Neuron (in vitro differentiated cells): Measurements from ENCODE around the gene ZNF275.
"Not testable (repeated sequence)": the region's sequence is repeated elsewhere in the genome, so short reads cannot be mapped to it uniquely, and the experiment has no call there.

ENCODE experiments used
- H2AFZ ChIP-seq: one replicate; pipeline ENCODE4 v1.6.1; 2013; ENCODE audit warnings: low read depth, mild to moderate bottlenecking, inconsistent platforms, low read length, moderate library complexity
- H3K27me3 ChIP-seq: one replicate; pipeline ENCODE4 v1.6.1; 2013; ENCODE audit warnings: low read length; ENCODE audit not compliant: insufficient read depth
- H3K36me3 ChIP-seq: one replicate; pipeline ENCODE4 v1.6.1; 2013; ENCODE audit warnings: low read length; ENCODE audit not compliant: insufficient read depth
- H3K4me1 ChIP-seq: one replicate; pipeline ENCODE4 v1.6.1; 2013; ENCODE audit warnings: low read length; ENCODE audit not compliant: insufficient read depth
- H3K4me3 ChIP-seq: 2 replicates; pipeline ENCODE4 v1.5.1; 2013; ENCODE audit warnings: mild to moderate bottlenecking, low read length, moderate library complexity
- H3K9me3 ChIP-seq: one replicate; pipeline ENCODE4 v1.6.1; 2013; ENCODE audit warnings: low read length

ZNF275 gene

GRCh38 chrX:153378607-153379006 is 44.7 kb downstream of the ZNF275 start:
- no peaks in the 10 kb centered on the region for H3K9me3 ChIP-seq
- no peak overlapping the region for H2AFZ ChIP-seq
- H3K27me3 ChIP-seq, result peaks cover 4% of the 10 kb centered on the region
- no peak overlapping the region for H3K4me3 ChIP-seq
- peaks cover 2% of the 10 kb centered on the region for H3K4me1 ChIP-seq
- no peaks in the 10 kb centered on the region for H3K36me3 ChIP-seq

- H3K4me3 ChIP-seq, result no peak overlapping the region
- no peaks in the 10 kb centered on the region for H3K9me3 ChIP-seq
- no peaks in the 10 kb centered on the region for H3K27me3 ChIP-seq
- H3K4me1 ChIP-seq, result peaks cover 2% of the 10 kb centered on the region
- no peak overlapping the region for H2AFZ ChIP-seq
- no peaks in the 10 kb centered on the region for H3K36me3 ChIP-seq
Observed at GRCh38 chrX:153379508-153379907, 45.6 kb downstream of the ZNF275 start.

- H3K4me1 ChIP-seq, result peaks cover 2% of the 10 kb centered on the region
- H3K27me3 ChIP-seq, result no peaks in the 10 kb centered on the region
- H3K4me3 ChIP-seq, result no peak overlapping the region
- no peaks in the 10 kb centered on the region for H3K9me3 ChIP-seq
- no peak overlapping the region for H2AFZ ChIP-seq
- no peaks in the 10 kb centered on the region for H3K36me3 ChIP-seq
Observed at GRCh38 chrX:153379971-153380581, 46.1 kb downstream of the ZNF275 start.

- peaks cover 2% of the 10 kb centered on the region for H3K4me1 ChIP-seq
- no peak overlapping the region for H3K4me3 ChIP-seq
- H2AFZ ChIP-seq, result no peak overlapping the region
- H3K9me3 ChIP-seq, result no peaks in the 10 kb centered on the region
- no peaks in the 10 kb centered on the region for H3K36me3 ChIP-seq
- no peaks in the 10 kb centered on the region for H3K27me3 ChIP-seq
Observed at GRCh38 chrX:153380691-153381090, 46.7 kb downstream of the ZNF275 start.

GRCh38 chrX:153381684-153382532 is 48.0 kb downstream of the ZNF275 start:
- no peak overlapping the region for H3K4me3 ChIP-seq
- no peak overlapping the region for H2AFZ ChIP-seq
- no peaks in the 10 kb centered on the region for H3K27me3 ChIP-seq
- H3K9me3 ChIP-seq, result no peaks in the 10 kb centered on the region
- peaks cover 2% of the 10 kb centered on the region for H3K4me1 ChIP-seq
- no peaks in the 10 kb centered on the region for H3K36me3 ChIP-seq

GRCh38 chrX:153382563-153383482 is 48.9 kb downstream of the ZNF275 start:
- no peaks in the 10 kb centered on the region for H3K36me3 ChIP-seq
- H3K27me3 ChIP-seq, result no peaks in the 10 kb centered on the region
- no peaks in the 10 kb centered on the region for H3K9me3 ChIP-seq
- no peak overlapping the region for H3K4me3 ChIP-seq
- peaks cover 2% of the 10 kb centered on the region for H3K4me1 ChIP-seq
- no peak overlapping the region for H2AFZ ChIP-seq

GRCh38 chrX:153384390-153384789 is 50.4 kb downstream of the ZNF275 start:
- H3K9me3 ChIP-seq, result no peaks in the 10 kb centered on the region
- no peaks in the 10 kb centered on the region for H3K27me3 ChIP-seq
- H3K4me3 ChIP-seq, result no peak overlapping the region
- no peaks in the 10 kb centered on the region for H3K36me3 ChIP-seq
- H2AFZ ChIP-seq, result no peak overlapping the region
- H3K4me1 ChIP-seq, result peaks cover 2% of the 10 kb centered on the region

GRCh38 chrX:153384973-153385372 is 51.0 kb downstream of the ZNF275 start:
- H3K4me1 ChIP-seq, H3K4me3 ChIP-seq, H3K36me3 ChIP-seq, H3K27me3 ChIP-seq, H2AFZ ChIP-seq, H3K9me3 ChIP-seq: not testable (repeated sequence)

GRCh38 chrX:153386097-153386496 is 52.1 kb downstream of the ZNF275 start:
- no peaks in the 10 kb centered on the region for H3K9me3 ChIP-seq
- H2AFZ ChIP-seq, result no peak overlapping the region
- H3K27me3 ChIP-seq, result no peaks in the 10 kb centered on the region
- no peak overlapping the region for H3K4me3 ChIP-seq
- no peaks in the 10 kb centered on the region for H3K36me3 ChIP-seq
- peaks cover 2% of the 10 kb centered on the region for H3K4me1 ChIP-seq

GRCh38 chrX:153387345-153387744 is 53.4 kb downstream of the ZNF275 start:
- Histone ChIP-seq H3K9me3 (no peaks in the 10 kb centered on the region), H3K27me3 (no peaks in the 10 kb centered on the region), H2AFZ (no peak overlapping the region), H3K4me1 (peaks cover 1% of the 10 kb centered on the region), H3K4me3 (no peak overlapping the region), H3K36me3 (no peaks in the 10 kb centered on the region)

- no peak overlapping the region for H3K4me3 ChIP-seq
- no peak overlapping the region for H2AFZ ChIP-seq
- no peaks in the 10 kb centered on the region for H3K36me3 ChIP-seq
- no peaks in the 10 kb centered on the region for H3K4me1 ChIP-seq
- H3K9me3 ChIP-seq, result no peaks in the 10 kb centered on the region
- H3K27me3 ChIP-seq, result no peaks in the 10 kb centered on the region
Observed at GRCh38 chrX:153387987-153388721, 54.2 kb downstream of the ZNF275 start.

- Histone ChIP-seq H3K27me3 (no peaks in the 10 kb centered on the region), H2AFZ (no peak overlapping the region), H3K36me3 (no peaks in the 10 kb centered on the region), H3K4me3 (no peak overlapping the region), H3K9me3 (no peaks in the 10 kb centered on the region), H3K4me1 (no peaks in the 10 kb centered on the region)
Observed at GRCh38 chrX:153388722-153389459, 54.9 kb downstream of the ZNF275 start.
